SK-N-SH (cell line): Measurements from ENCODE around the gene LEKR1. TPM values are rescaled to one million over a fixed set of nuclear protein-coding genes. Genes with fewer than 3 reads are reported as not detected.

ENCODE experiments used
- CTCF ChIA-PET: fragments of 300-600, 350-600 bp; formaldehyde crosslinking; extraction: SDS; loops from one replicate; lab custom pipeline; 2021; lab: Yijun Ruan, JAX
- POLR2A ChIA-PET: fragments of 350-600 bp; sonication (Branson Sonifier 250); formaldehyde crosslinking; extraction: SDS; loops from one replicate; lab custom pipeline; 2020; ENCODE audit warnings: antibody characterized with exemption, inconsistent platforms; lab: Yijun Ruan, JAX
- DNase-seq: peaks from one replicate; pipeline ENCODE4 v3.0.0; 2012
- H2AFZ ChIP-seq: fragments of 200-600 bp; sonication (generic); 2 replicates; pipeline ENCODE4 v1.8.1; 2016; ENCODE audit warnings: antibody characterized with exemption, mild to moderate bottlenecking, low read depth
- H3F3A ChIP-seq: fragments of 200-600 bp; sonication (generic); replicated peaks from 2 replicates; pipeline ENCODE3; 2016; ENCODE audit warnings: antibody characterized with exemption, mild to moderate bottlenecking; ENCODE audit not compliant: insufficient read depth
- H3K27ac ChIP-seq, 2 experiments: fragments of 200-500 bp in 1 of 2; fragments of 200-600 bp in 1 of 2; sonication (Bioruptor generic) in 1 of 2; sonication (generic), shearing (Covaris generic) in 1 of 2; 2 replicates each; pipeline versions ENCODE4 v1.5.1 to v1.6.1; 2014 to 2016; ENCODE audit warnings: low read depth in 2 of 2, inconsistent platforms in 1 of 2, low read length in 1 of 2, mild to moderate bottlenecking in 1 of 2, mixed read lengths in 1 of 2
- H3K27me3 ChIP-seq: fragments of 200-600 bp; sonication (generic), shearing (Covaris generic); 2 replicates; pipeline ENCODE4 v1.6.1; 2016; ENCODE audit warnings: mixed run types; ENCODE audit not compliant: insufficient read depth
- H3K36me3 ChIP-seq, 2 experiments: fragments of 200-500 bp in 1 of 2; fragments of 200-600 bp in 1 of 2; sonication (Bioruptor generic) in 1 of 2; sonication (generic) in 1 of 2; replicated peaks in 1 of 2; 2 replicates each; pipeline versions ENCODE3 to v1.5.1; 2014 to 2016; ENCODE audit warnings: low read length in 1 of 2, mild to moderate bottlenecking in 1 of 2; ENCODE audit not compliant: insufficient read depth in 2 of 2, control insufficient read depth in 1 of 2
- H3K4me1 ChIP-seq, 2 experiments: fragments of 200-500 bp in 1 of 2; fragments of 200-600 bp in 1 of 2; sonication (Bioruptor generic) in 1 of 2; sonication (generic), shearing (Covaris generic) in 1 of 2; 2 replicates each; pipeline versions ENCODE4 v1.5.1 to v1.6.1; 2014 to 2016; ENCODE audit warnings: low read depth in 1 of 2, low read length in 1 of 2, mixed run types in 1 of 2; ENCODE audit not compliant: insufficient read depth in 2 of 2, control insufficient read depth in 1 of 2
- H3K4me2 ChIP-seq: fragments of 200-600 bp; sonication (generic), shearing (Covaris generic); 2 replicates; pipeline ENCODE4 v1.6.1; 2017; ENCODE audit warnings: mixed run types
- H3K4me3 ChIP-seq, 2 experiments: fragments of 200-500 bp in 1 of 2; fragments of 200-600 bp in 1 of 2; sonication (Bioruptor generic) in 1 of 2; sonication (generic), shearing (Covaris generic) in 1 of 2; 2 replicates each; pipeline versions ENCODE4 v1.5.1 to v1.8.1; 2014 to 2016; ENCODE audit warnings: low read depth in 2 of 2, inconsistent platforms in 1 of 2, low read length in 1 of 2, mild to moderate bottlenecking in 1 of 2, mixed read lengths in 1 of 2, moderate library complexity in 1 of 2
- H3K79me2 ChIP-seq: fragments of 200-600 bp; sonication (generic); 2 replicates; pipeline ENCODE4 v1.8.1; 2017; ENCODE audit warnings: mild to moderate bottlenecking; ENCODE audit not compliant: insufficient read depth
- H3K9ac ChIP-seq: fragments of 200-600 bp; sonication (generic); 2 replicates; pipeline ENCODE4 v1.6.1; 2017; ENCODE audit warnings: mixed run types
- H3K9me2 ChIP-seq: fragments of 200-600 bp; sonication (generic); 2 replicates; pipeline ENCODE4 v1.6.1; 2017; ENCODE audit warnings: mixed run types
- H3K9me3 ChIP-seq: fragments of 200-600 bp; sonication (generic); 2 replicates; pipeline ENCODE4 v1.6.1; 2017; ENCODE audit warnings: mixed run types, mild to moderate bottlenecking, moderate library complexity
- H4K20me1 ChIP-seq: fragments of 200-600 bp; sonication (generic); 2 replicates; pipeline ENCODE4 v1.6.1; 2017; ENCODE audit warnings: mild to moderate bottlenecking, mixed run types; ENCODE audit not compliant: insufficient read depth
- CTCF ChIP-seq: fragments of 200-600 bp; sonication (generic); IDR thresholded peaks from 2 replicates; pipeline ENCODE4 v1.6.1; 2017; ENCODE audit warnings: antibody characterized with exemption, mild to moderate bottlenecking, moderate library complexity
- ELF1 ChIP-seq: IDR thresholded peaks from 2 replicates; pipeline ENCODE4 v1.4.0; 2012
- EZH2phosphoT487 ChIP-seq: fragments of 200-600 bp; sonication (generic); IDR thresholded peaks from 2 replicates; pipeline ENCODE4 v1.6.1; 2017; ENCODE audit warnings: low read depth, mixed run types, mild to moderate bottlenecking, antibody characterized with exemption, moderate library complexity, borderline replicate concordance
- FOSL2 ChIP-seq: IDR thresholded peaks from 2 replicates; pipeline ENCODE4 v1.4.0; 2012; ENCODE audit warnings: low read depth, mild to moderate bottlenecking, moderate library complexity, borderline replicate concordance
- FOXJ3 ChIP-seq: sonication (generic); formaldehyde crosslinking; IDR thresholded peaks from 2 replicates; pipeline ENCODE4 v1.5.1; 2020; ENCODE audit warnings: mild to moderate bottlenecking, missing genetic modification reagents
- GABPA ChIP-seq: IDR thresholded peaks from 2 replicates; pipeline ENCODE4 v1.4.0; 2012; ENCODE audit warnings: low read depth, mild to moderate bottlenecking
- GATA2 ChIP-seq: sonication (generic); formaldehyde crosslinking; IDR thresholded peaks from 2 replicates; pipeline ENCODE4 v1.5.0; 2020; ENCODE audit warnings: mild to moderate bottlenecking, missing genetic modification reagents
- NRF1 ChIP-seq: IDR thresholded peaks from 2 replicates; pipeline ENCODE4 v1.6.1; 2012; ENCODE audit warnings: low read depth, mild to moderate bottlenecking, low read length
- REST ChIP-seq: IDR thresholded peaks from 2 replicates; pipeline ENCODE4 v1.6.1; 2012; ENCODE audit warnings: mild to moderate bottlenecking, low read depth, low read length, moderate library complexity
- RFX5 ChIP-seq: IDR thresholded peaks from 2 replicates; pipeline ENCODE4 v1.6.1; 2012; ENCODE audit warnings: mild to moderate bottlenecking, improper control_type of control experiment, low read length
- SIN3A ChIP-seq: IDR thresholded peaks from 2 replicates; pipeline ENCODE4 v1.6.1; 2012; ENCODE audit warnings: low read depth, mild to moderate bottlenecking, low read length, moderate library complexity, borderline replicate concordance
- TCF12 ChIP-seq: IDR thresholded peaks from 2 replicates; pipeline ENCODE4 v1.4.0; 2012
- TEAD4 ChIP-seq: IDR thresholded peaks from 2 replicates; pipeline ENCODE4 v1.4.0; 2012; ENCODE audit warnings: mild to moderate bottlenecking, borderline replicate concordance; ENCODE audit not compliant: insufficient read depth
- USF2 ChIP-seq: fragments of 150-350 bp; IDR thresholded peaks from 2 replicates; pipeline ENCODE4 v1.6.1; 2017; ENCODE audit warnings: antibody characterized with exemption, low read length, low read depth, borderline replicate concordance
- YY1 ChIP-seq: IDR thresholded peaks from 2 replicates; pipeline ENCODE4 v1.4.0; 2012; ENCODE audit warnings: low read depth, mild to moderate bottlenecking
- WGBS: methylation state at CpG from one replicate; pipeline ENCODE4 v1.1.6; 2017; ENCODE audit warnings: low lambda C conversion rate; 5-methylcytosine and 5-hydroxymethylcytosine counted together
- polyA plus RNA-seq, 3 experiments: library from polyadenylated mRNA; depleted of rRNA; stranded (reverse); fragments of >200 nt; gene quantifications; 2 replicates each; pipeline ENCODE4 v1.2.3, GENCODE V29; 2012

LEKR1 gene
- polyA plus RNA-seq, 1 of the 3 experiments (the other 2 are of a cell fraction) = 0.30 TPM

- 60% methylated on average over 2 of the region's 2 CpGs for WGBS
- no peak for TF ChIP-seq USF2
- TF ChIP-seq SIN3A = no peak
- TF ChIP-seq GATA2 (CRISPR knock-in tag) = no peak
- TF ChIP-seq GABPA = no peak
- no peak for TF ChIP-seq RFX5
- no peak for TF ChIP-seq TCF12
Observed at GRCh38 chr3:157058392-157059071, 232.4 kb downstream of the LEKR1 start.

GRCh38 chr3:157059181-157059580 lies 233.0 kb downstream of the LEKR1 start:
- Histone ChIP-seq H3K79me2 (no peaks in the 10 kb centered on the region), H3F3A (no peaks in the 10 kb centered on the region), H3K9me2 (no peaks in the 10 kb centered on the region), H3K36me3 (no peaks in the 10 kb centered on the region), H3K27ac (no peak overlapping the region), H3K9ac (no peak overlapping the region), H3K4me1 (no peaks in the 10 kb centered on the region; a peak in 1 of 4 replicates), H4K20me1 (no peaks in the 10 kb centered on the region), H2AFZ (no peak overlapping the region), H3K4me2 (no peak overlapping the region), H3K4me3 (no peak overlapping the region), H3K9me3 (no peaks in the 10 kb centered on the region), H3K27me3 (no peaks in the 10 kb centered on the region)
- POLR2A ChIA-PET = no interaction called here
- TF ChIP-seq FOXJ3 = no peak
- TF ChIP-seq RFX5 = no peak
- TF ChIP-seq TCF12 = no peak
- CTCF ChIA-PET = no interaction called here
- 42% methylated on average over 1 of the region's 1 CpG for WGBS
- no peak for DNase-seq

More at GRCh38 chr3:157058392-157059071, 232.4 kb downstream of the LEKR1 start:
- DNase-seq = no peak
- no peaks in the 10 kb centered on the region for H3K9me2 ChIP-seq
- no peaks in the 10 kb centered on the region for H3K4me1 ChIP-seq
- no peaks in the 10 kb centered on the region for H3K36me3 ChIP-seq
- POLR2A ChIA-PET = no interaction called here
- no peak overlapping the region for H3K27ac ChIP-seq
- no peaks in the 10 kb centered on the region for H4K20me1 ChIP-seq
- CTCF ChIA-PET = no interaction called here
- no peak overlapping the region for H3K4me2 ChIP-seq
- H3K9ac ChIP-seq = no peak overlapping the region
- no peaks in the 10 kb centered on the region for H3K27me3 ChIP-seq
- no peak overlapping the region for H2AFZ ChIP-seq
- no peaks in the 10 kb centered on the region for H3K9me3 ChIP-seq
- H3F3A ChIP-seq = no peaks in the 10 kb centered on the region
- H3K4me3 ChIP-seq = no peak overlapping the region
- no peaks in the 10 kb centered on the region for H3K79me2 ChIP-seq

- H3K27me3 ChIP-seq = no peaks in the 10 kb centered on the region
- POLR2A ChIA-PET = no interaction called here
- TF ChIP-seq NRF1 (no peak), SIN3A (no peak), YY1 (no peak), CTCF (no peak), ELF1 (no peak), REST (no peak), FOSL2 (no peak), TEAD4 (no peak), EZH2phosphoT487 (no peak)
Observed at GRCh38 chr3:157059661-157060060, 233.5 kb downstream of the LEKR1 start.

More at GRCh38 chr3:157059661-157060060, 233.5 kb downstream of the LEKR1 start:
- no peak for DNase-seq
- Histone ChIP-seq H3K9me2 (no peaks in the 10 kb centered on the region), H3F3A (no peaks in the 10 kb centered on the region), H3K79me2 (no peaks in the 10 kb centered on the region), H2AFZ (no peak overlapping the region), H3K9me3 (no peaks in the 10 kb centered on the region), H3K27ac (no peak overlapping the region), H3K9ac (no peak overlapping the region), H3K4me1 (no peaks in the 10 kb centered on the region; a peak in 1 of 4 replicates), H3K4me3 (no peak overlapping the region), H4K20me1 (no peaks in the 10 kb centered on the region), H3K36me3 (no peaks in the 10 kb centered on the region), H3K4me2 (no peak overlapping the region)
- CTCF ChIA-PET = interaction anchor here (0.5 kb wide), 1 partner anchor 1017 kb away, joined by 3 read pairs; no protein-coding TSS in a partner anchor
